Smooth muscle cell (in vitro differentiated cells): ENCODE measurements around the gene PXDN. TPM values are rescaled to one million over a fixed set of nuclear protein-coding genes. Genes with fewer than 3 reads are reported as not detected.

Experiments
- DNase-seq: peaks from one replicate; lab custom pipeline; 2025; ENCODE audit not compliant: unreplicated experiment; lab: John Stamatoyannopoulos, UW
- H2AFZ ChIP-seq: fragments of 200-600 bp; sonication (generic); 2 replicates; pipeline ENCODE4 v1.6.0; 2016; ENCODE audit warnings: antibody characterized with exemption, low read depth, mild to moderate bottlenecking
- H3F3A ChIP-seq: fragments of 200-600 bp; sonication (generic); 2 replicates; pipeline ENCODE4 v1.6.0; 2017; ENCODE audit warnings: antibody characterized with exemption, low read depth
- H3K27ac ChIP-seq: fragments of 200-600 bp; sonication (generic); 2 replicates; pipeline ENCODE4 v1.5.1; 2016; ENCODE audit warnings: low read depth, mild to moderate bottlenecking
- H3K27me3 ChIP-seq: fragments of 200-600 bp; sonication (generic); 2 replicates; pipeline ENCODE4 v1.6.1; 2016; ENCODE audit warnings: low read depth, mild to moderate bottlenecking
- H3K36me3 ChIP-seq: fragments of 200-600 bp; sonication (generic); 2 replicates; pipeline ENCODE4 v1.5.1; 2016; ENCODE audit warnings: low read depth
- H3K4me1 ChIP-seq: fragments of 200-600 bp; sonication (generic); 2 replicates; pipeline ENCODE4 v1.5.1; 2016; ENCODE audit warnings: low read depth
- H3K4me2 ChIP-seq: fragments of 200-600 bp; sonication (generic); 2 replicates; pipeline ENCODE4 v1.6.0; 2016; ENCODE audit warnings: mild to moderate bottlenecking
- H3K4me3 ChIP-seq: fragments of 200-600 bp; sonication (generic); 2 replicates; pipeline ENCODE4 v1.5.1; 2016; ENCODE audit warnings: mild to moderate bottlenecking
- H3K79me2 ChIP-seq: fragments of 200-600 bp; sonication (generic); 2 replicates; pipeline ENCODE4 v1.6.0; 2016; ENCODE audit warnings: low read depth, mild to moderate bottlenecking
- H3K9ac ChIP-seq: fragments of 200-600 bp; sonication (generic); 2 replicates; pipeline ENCODE4 v1.6.0; 2016; ENCODE audit warnings: low read depth
- H3K9me3 ChIP-seq: fragments of 200-600 bp; sonication (generic); replicated peaks from 2 replicates; pipeline ENCODE4 v1.5.1; 2016; ENCODE audit warnings: low read depth
- H4K20me1 ChIP-seq: fragments of 200-600 bp; sonication (generic); 2 replicates; pipeline ENCODE4 v1.6.0; 2016; ENCODE audit warnings: low read depth
- CTCF ChIP-seq: fragments of 200-600 bp; sonication (generic); IDR thresholded peaks from 2 replicates; pipeline ENCODE4 v1.5.1; 2017; ENCODE audit warnings: borderline replicate concordance, mild to moderate bottlenecking, antibody characterized with exemption; ENCODE audit not compliant: insufficient read depth, poor library complexity, severe bottlenecking
- WGBS: methylation state at CpG from one replicate; pipeline ENCODE4 v1.1.7; 2016; ENCODE audit warnings: low lambda C conversion rate; 5-methylcytosine and 5-hydroxymethylcytosine counted together
- polyA plus RNA-seq: library from polyadenylated mRNA; unstranded; fragments of >200 nt; fragmentation: Nextera tagmentation; extraction: Ambion mirVana; gene quantifications from 2 replicates; pipeline ENCODE4 v1.2.1, GENCODE V29; 2016
- total RNA-seq: library from RNA; depleted of rRNA; stranded (reverse); fragments of >200 nt; gene quantifications from 2 replicates; pipeline ENCODE4 v1.2.3, GENCODE V29; 2014

The PXDN gene
- total and polyA plus RNA-seq, 2 experiments from 2014 or later, result 328 to 333 TPM

- Histone ChIP-seq H4K20me1 (peaks cover 58% of the 10 kb centered on the region), H3K4me1 (peaks cover 5% of the 10 kb centered on the region), H3F3A (peaks cover 6% of the 10 kb centered on the region), H3K4me2 (no peak overlapping the region), H2AFZ (no peak overlapping the region), H3K27ac (no peak overlapping the region), H3K79me2 (peaks cover 1% of the 10 kb centered on the region), H3K27me3 (no peaks in the 10 kb centered on the region), H3K4me3 (no peak overlapping the region), H3K36me3 (peaks cover under 1% of the 10 kb centered on the region), H3K9me3 (no peaks in the 10 kb centered on the region), H3K9ac (no peak overlapping the region)
- 95% methylated on average over 11 of the region's 11 CpGs for WGBS
- TF ChIP-seq CTCF, result no peak
- DNase-seq, result no peak
Measured at GRCh38 chr2:1635823-1636222, 108.5 kb downstream of the PXDN start.

DNA sequence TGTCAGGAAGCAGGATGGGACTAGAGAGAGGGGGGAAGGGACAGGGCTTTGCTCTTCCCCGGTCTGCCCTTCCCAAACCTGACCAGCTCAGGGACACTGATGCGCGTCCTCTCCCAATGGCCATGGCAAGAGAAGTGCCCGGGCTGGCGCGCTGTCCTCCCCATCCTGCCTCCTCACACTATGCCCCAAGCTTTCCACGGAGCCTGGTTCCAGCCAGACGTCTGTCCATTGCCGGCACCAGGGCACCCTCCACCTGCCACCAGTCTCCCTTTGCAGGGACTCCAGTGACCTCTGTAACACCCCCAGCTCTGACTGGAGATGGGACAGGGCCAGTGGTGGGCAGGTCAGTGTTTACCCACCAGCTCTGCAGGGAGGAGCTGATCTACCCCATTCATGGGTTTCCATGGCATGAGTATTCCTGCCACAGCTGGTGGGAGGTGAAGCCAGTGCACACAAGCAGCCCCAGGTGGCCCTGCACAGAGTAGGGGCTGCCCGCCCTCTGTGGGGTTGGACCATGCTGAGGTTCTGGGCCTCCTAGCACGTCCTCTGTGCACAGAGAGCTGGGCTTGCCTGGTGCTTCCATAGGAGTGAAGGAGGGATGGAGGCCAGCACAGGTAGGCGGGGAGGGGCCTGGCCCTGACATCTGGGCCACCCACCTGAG lies 109.5 kb downstream of the PXDN start:
- H3K27ac ChIP-seq, result no peak overlapping the region
- H3K9me3 ChIP-seq, result no peaks in the 10 kb centered on the region
- H4K20me1 ChIP-seq, result peaks cover 53% of the 10 kb centered on the region
- no peaks in the 10 kb centered on the region for H3K79me2 ChIP-seq
- no peak for TF ChIP-seq CTCF
- no peak overlapping the region for H3K4me2 ChIP-seq
- peaks cover 10% of the 10 kb centered on the region for H3F3A ChIP-seq
- H3K4me1 ChIP-seq, result no peaks in the 10 kb centered on the region
- no peak for DNase-seq
- no peak overlapping the region for H3K9ac ChIP-seq
- 98% methylated on average over 12 of the region's 12 CpGs for WGBS
- H3K27me3 ChIP-seq, result no peaks in the 10 kb centered on the region
- no peak overlapping the region for H3K4me3 ChIP-seq
- no peak overlapping the region for H2AFZ ChIP-seq
- peaks cover 6% of the 10 kb centered on the region for H3K36me3 ChIP-seq

GRCh38 chr2:1633936-1634587 lies 110.3 kb downstream of the PXDN start:
- Histone ChIP-seq H3K4me1 (no peaks in the 10 kb centered on the region), H3K79me2 (no peaks in the 10 kb centered on the region), H3K27me3 (no peaks in the 10 kb centered on the region), H3K4me2 (no peak overlapping the region), H3K36me3 (peaks cover 11% of the 10 kb centered on the region), H3K9me3 (no peaks in the 10 kb centered on the region), H4K20me1 (peaks cover 53% of the 10 kb centered on the region), H3K27ac (no peak overlapping the region), H3K9ac (no peak overlapping the region), H2AFZ (no peak overlapping the region), H3K4me3 (no peak overlapping the region), H3F3A (peaks cover 17% of the 10 kb centered on the region)
- WGBS, result 92% methylated on average over 18 of the region's 18 CpGs
- no peak for TF ChIP-seq CTCF
- DNase-seq, result no peak

GRCh38 chr2:1633092-1633671 lies 111.1 kb downstream of the PXDN start:
- Histone ChIP-seq H3K4me3 (no peak overlapping the region), H3K4me2 (no peak overlapping the region), H3K27me3 (no peaks in the 10 kb centered on the region), H3K79me2 (no peaks in the 10 kb centered on the region), H4K20me1 (peaks cover 53% of the 10 kb centered on the region), H3K4me1 (no peaks in the 10 kb centered on the region), H3K36me3 (peaks cover 11% of the 10 kb centered on the region), H3K9me3 (no peaks in the 10 kb centered on the region), H3K9ac (no peak overlapping the region), H2AFZ (no peak overlapping the region), H3F3A (peaks cover 19% of the 10 kb centered on the region), H3K27ac (no peak overlapping the region)
- 81% methylated on average over 17 of the region's 17 CpGs for WGBS
- no peak for DNase-seq
- TF ChIP-seq CTCF, result no peak
